ENCODE data around the gene MUC5AC. TPM values are rescaled to one million over a fixed set of nuclear protein-coding genes. Genes with fewer than 3 reads are reported as not detected.

Gene MUC5AC
- total RNA-seq (2022; extraction: Qiagen RNA extraction; ENCODE audit: low read depth), result 3.2 to 4.5 TPM (median 4.1 TPM) in 5 replicates

GRCh38 chr11:1157645-1158591 is at the start of gene MUC5AC:
MUC5AC (plus strand) TSS chr11:1157953; CDS start chr11:1158000, 47 bp downstream.

GRCh38 chr11:1222491-1223345 is 65.0 kb downstream of the MUC5AC start, which contains the start of gene MUC5B:
MUC5B (plus strand) TSS chr11:1223066; CDS start chr11:1223124, 58 bp downstream.

Other genes starting within 250 kb of the MUC5AC start
- 70.7 to 81.3 TPM (median 76.3 TPM) in 5 replicates for gene CHID1, start 247.1 kb upstream of the MUC5AC start, total RNA-seq (2022; extraction: Qiagen RNA extraction; ENCODE audit: low read depth)
- 32.1 to 39.7 TPM (median 36.5 TPM) in 5 replicates for gene AP2A2, start 232.1 kb upstream of the MUC5AC start, total RNA-seq (2022; extraction: Qiagen RNA extraction; ENCODE audit: low read depth)
- under 0.01 to 0.01 TPM in 2 of 5 replicates, not detected in the others for gene MUC6, start 121.2 kb upstream of the MUC5AC start, total RNA-seq (2022; extraction: Qiagen RNA extraction; ENCODE audit: low read depth)
- 0.09 to 0.54 TPM (median 0.21 TPM) in 5 replicates for gene MUC2, start 83.1 kb upstream of the MUC5AC start, total RNA-seq (2022; extraction: Qiagen RNA extraction; ENCODE audit: low read depth)
- 3.0 to 4.9 TPM (median 3.7 TPM) in 5 replicates for gene MUC5B, start 65.1 kb downstream of the MUC5AC start, total RNA-seq (2022; extraction: Qiagen RNA extraction; ENCODE audit: low read depth)
- gene TOLLIP, start 151.7 kb downstream of the MUC5AC start, total RNA-seq (2022; extraction: Qiagen RNA extraction; ENCODE audit: low read depth), result 37.0 to 58.4 TPM (median 50.0 TPM) in 5 replicates
- 4.3 to 7.7 TPM (median 7.0 TPM) in 5 replicates for gene BRSK2, start 232.0 kb downstream of the MUC5AC start, total RNA-seq (2022; extraction: Qiagen RNA extraction; ENCODE audit: low read depth)